Stimulated activated naive CD4-positive, alpha-beta T cell treated with Interleukin-2 at 50 U/mL for 16 hours (primary cell): ENCODE data around the gene SUPT3H.
"Not testable (repeated sequence)": the region's sequence is repeated elsewhere in the genome, so short reads cannot be mapped to it uniquely, and the experiment has no call there.

Source experiments
- DNase-seq: peaks from one replicate; lab custom pipeline; 2025; lab: John Stamatoyannopoulos, UW

SUPT3H gene

GRCh38 chr6:45052325-45052724, 325.4 kb downstream of the SUPT3H start:
- DNase-seq = no peak

GRCh38 chr6:45049188-45049843, 328.4 kb downstream of the SUPT3H start:
- no peak for DNase-seq

DNA sequence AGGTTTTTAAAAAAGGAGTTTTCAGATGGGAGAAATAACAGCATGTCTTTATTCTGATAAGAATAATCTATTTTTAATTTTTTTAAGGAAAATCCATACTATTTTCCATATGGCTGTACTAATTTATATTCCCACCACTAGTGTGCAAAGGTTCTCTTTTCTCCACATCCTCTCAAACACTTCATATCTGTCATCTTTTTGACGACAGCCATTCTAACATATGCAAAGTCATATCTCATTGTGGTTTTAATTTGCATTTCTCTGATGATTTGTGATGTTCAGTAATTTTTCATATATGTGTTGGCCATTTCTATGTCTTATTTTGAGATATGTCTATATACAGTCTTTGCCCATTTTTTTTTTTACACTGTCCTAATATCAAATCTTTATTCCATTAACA, 330.2 kb downstream of the SUPT3H start:
- no peak for DNase-seq

DNA sequence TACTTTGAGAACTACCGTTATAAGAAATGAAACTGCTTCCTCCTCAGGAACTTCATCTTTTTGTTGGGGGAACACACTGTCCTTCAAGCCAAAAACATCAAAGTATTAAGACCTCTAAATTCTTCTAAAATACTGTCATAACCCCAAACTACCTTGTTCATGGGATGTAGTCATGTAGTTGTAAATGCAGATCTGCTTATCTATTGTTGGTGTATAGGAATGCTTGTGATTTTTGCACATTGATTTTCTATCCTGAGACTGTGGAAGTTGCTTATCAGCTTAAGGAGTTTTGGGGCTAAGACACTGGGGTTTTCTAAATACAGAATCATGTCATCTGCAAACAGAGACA, 332.5 kb downstream of the SUPT3H start:
- no peak for DNase-seq

DNA sequence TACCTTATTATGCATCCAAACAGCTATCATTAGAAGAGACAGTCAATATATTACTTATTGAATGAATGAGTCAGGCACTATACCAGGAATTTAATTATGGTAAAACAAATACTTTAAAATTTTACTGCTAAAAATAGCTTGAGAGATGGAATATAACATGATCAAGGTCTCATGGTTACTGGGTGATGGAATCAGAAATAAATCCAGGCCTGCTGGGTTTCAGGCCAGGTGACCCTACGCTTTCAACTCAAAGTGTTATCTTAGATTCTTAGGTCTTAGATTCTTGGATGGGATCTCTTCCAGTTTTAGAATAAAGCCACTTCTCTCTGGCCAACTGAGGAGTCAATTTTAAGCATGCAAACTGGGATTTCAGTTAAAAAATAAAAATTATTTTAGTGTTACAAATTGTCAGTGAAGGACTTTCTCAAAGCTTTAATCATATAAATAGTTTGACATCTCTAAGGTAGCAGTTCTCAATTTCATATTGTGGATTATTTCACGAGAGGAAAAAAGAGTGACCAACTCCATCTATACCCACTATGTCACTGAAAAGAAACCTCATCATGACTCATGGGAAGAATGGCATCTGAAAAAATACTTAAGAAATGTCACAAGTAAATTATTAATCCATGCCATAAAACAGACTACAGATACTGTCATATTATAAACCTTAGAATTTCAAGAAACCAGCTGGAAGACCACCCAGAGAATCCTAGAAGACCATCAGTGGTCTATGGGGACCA, 333.1 kb downstream of the SUPT3H start:
- DNase-seq = no peak

- DNase-seq = no peak
Measured at GRCh38 chr6:45044086-45044485, 333.6 kb downstream of the SUPT3H start.

GRCh38 chr6:45042673-45043072, 335.1 kb downstream of the SUPT3H start:
- DNase-seq = not testable (repeated sequence)

DNA sequence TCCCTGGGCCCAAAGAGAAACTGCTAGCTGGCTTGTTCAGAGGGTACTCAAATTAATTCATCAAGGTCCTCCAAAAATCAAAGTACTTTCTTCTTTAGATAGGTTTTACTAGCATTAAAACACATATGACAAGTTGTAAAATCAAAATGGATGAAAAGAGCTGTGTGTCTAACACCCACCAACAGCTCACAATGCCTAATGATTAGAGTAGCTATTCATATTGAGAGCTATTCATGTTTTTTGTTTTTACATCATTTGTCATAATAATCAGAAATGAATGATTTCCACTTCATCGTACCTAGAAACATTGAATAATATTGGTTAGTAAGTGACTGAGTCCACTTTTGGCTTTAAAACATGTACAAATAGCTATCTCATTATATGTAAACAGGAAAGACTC, 339.5 kb downstream of the SUPT3H start:
- DNase-seq = no peak

DNA sequence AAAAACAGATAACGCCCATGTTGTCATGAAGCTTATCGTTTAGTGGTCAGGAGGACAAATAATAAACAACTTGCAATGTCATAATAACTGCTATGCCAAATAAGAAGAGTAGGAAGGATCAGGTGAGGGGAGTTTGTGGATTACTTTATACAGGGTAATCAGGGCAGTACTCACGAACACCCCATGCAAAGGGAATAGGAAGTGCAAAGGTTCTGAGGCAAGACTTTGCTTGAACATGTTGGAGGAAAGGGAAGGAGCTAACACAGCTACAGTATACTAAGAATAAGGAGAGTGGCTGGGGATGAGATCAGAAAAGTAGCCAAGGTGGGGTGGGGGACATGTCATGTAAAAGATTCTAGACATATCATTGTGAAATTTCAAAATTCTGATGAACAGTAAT, 341.6 kb downstream of the SUPT3H start:
- DNase-seq = no peak

- no peak for DNase-seq
Measured at GRCh38 chr6:45032426-45032825, 345.3 kb downstream of the SUPT3H start.

DNA sequence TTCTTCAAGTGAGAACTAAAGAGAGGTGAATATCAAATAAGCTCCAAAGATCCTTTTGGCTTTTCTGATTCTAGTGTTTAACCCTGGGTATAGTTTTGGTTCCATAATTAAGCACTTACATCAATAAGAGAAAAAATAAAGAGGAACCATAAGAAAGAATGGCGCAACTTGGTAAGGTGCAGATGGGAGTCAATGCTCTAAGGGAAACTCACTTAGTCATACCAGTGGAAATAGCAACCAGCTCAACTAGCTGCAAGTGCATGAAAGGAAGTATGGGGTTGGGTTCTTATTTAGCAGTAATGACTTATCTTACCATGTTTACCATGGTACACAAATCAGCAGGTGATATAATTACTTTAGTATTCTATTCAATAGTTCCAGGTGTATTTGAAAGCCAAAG, 346.1 kb downstream of the SUPT3H start:
- DNase-seq = no peak

- DNase-seq = no peak
Measured at GRCh38 chr6:45027126-45027525, 350.6 kb downstream of the SUPT3H start.

DNA sequence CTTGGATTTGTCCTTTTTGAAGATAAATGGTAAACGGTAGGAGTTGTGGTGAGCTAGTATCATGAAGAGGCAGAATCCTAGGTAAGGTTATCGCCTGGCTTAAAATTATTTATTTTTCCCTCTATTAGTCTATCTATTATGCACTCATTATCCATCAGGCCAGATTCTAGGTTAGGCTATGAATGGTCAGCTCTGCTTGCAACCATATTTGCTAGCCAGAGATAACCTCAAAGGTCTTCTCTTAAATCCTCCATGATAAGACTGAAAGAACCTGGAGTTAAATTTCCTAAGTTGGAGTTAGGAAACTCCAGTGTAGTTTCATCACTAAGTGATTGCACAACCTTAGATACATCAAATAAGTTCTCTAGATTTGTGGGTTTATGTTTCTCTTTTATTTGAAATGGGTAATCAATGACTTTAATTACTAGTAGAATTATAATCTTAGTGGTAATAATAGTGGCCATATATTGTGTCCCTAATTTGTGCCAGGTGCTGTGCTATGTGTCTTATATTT, 351.7 kb downstream of the SUPT3H start:
- no peak for DNase-seq

GRCh38 chr6:45024610-45025009, 353.1 kb downstream of the SUPT3H start:
- no peak for DNase-seq

GRCh38 chr6:45021676-45022075, 356.1 kb downstream of the SUPT3H start:
- no peak for DNase-seq

DNA sequence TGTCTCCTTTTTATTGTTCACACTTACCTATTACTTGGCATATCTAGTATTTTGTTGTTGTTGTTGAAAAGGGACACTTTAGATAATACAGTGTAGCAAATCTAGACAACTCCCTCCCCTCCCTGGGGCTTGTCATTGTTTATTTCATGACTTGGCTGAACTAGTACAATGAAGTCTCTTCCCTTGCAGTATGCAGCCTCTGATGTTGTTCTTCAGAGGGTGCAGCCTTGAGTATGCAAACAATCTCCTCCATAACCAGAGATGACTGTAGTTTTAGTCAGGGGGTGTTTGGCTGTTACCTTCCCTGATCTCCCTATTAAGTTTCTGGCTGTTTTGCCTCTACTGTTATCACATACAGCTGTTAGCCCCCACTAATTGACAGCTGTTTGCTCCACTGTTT, 365.0 kb downstream of the SUPT3H start:
- DNase-seq = no peak

DNA sequence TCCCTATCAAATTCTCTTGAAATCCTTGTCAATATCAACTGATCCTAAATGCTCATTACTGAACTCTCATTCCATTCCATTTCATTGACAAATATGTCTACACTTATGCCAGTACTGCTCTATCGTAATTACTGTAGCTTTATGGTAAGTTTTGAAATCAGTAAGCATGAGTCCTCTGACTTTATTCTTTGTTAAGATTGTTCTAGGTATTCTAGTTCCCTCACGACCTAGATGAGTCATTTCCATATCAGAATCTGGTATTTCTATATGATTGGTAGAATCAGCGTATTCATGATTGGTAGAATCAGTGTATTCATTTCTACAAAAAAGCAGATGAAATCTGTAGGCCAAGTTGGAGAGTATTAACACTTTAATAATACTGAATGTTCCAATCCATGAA, 368.2 kb downstream of the SUPT3H start:
- no peak for DNase-seq

DNA sequence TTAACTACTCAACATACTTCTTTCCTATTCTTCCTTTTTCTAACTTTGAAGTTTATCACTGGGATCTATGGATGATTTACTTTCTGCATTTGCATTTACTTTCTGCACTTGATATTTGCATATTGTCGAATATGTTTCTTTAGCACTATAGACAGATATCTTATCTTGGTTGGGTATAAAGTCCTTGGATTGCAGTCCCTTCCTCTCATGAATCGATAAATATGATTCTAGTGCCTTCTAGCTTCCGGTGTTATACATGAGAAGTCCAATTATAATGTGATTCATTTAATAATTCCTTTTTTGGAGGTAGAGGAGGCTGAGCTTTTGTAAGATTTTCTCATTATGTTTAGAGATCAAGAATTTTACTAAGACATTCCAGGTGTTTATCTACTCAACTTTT, 370.8 kb downstream of the SUPT3H start:
- no peak for DNase-seq

DNA sequence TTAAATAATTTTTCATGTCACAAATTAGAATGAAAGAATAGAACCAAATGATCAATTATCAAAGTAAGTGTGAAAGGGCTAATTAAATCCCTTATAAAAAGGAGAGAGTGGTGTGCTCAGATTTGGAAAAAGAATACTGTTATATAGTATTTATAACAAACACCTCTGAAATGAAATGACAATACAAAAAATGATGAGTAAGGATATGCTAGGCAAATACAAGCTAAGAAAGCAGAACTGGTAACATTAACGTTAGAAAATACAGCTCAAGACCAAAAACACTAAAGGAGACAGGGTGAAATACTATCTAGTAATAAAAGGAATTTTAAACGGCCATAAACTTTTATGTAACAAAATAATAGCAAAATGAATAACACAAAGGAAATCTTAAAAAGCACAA, 373.8 kb downstream of the SUPT3H start:
- DNase-seq = no peak

GRCh38 chr6:45003387-45003786, 374.3 kb downstream of the SUPT3H start:
- no peak for DNase-seq

GRCh38 chr6:45002390-45003105, 375.2 kb downstream of the SUPT3H start:
- DNase-seq = no peak

- no peak for DNase-seq
Measured at GRCh38 chr6:45001663-45002062, 376.1 kb downstream of the SUPT3H start.

GRCh38 chr6:45000833-45001232, 376.9 kb downstream of the SUPT3H start:
- no peak for DNase-seq
